Fibroblast of the conjunctiva (primary cell): ENCODE results near the gene FFAR1.

Experiments
- DNase-seq: peaks from one replicate; pipeline ENCODE4 v3.0.0-alpha.2; 2010; ENCODE audit warnings: low read depth

FFAR1 gene

DNA sequence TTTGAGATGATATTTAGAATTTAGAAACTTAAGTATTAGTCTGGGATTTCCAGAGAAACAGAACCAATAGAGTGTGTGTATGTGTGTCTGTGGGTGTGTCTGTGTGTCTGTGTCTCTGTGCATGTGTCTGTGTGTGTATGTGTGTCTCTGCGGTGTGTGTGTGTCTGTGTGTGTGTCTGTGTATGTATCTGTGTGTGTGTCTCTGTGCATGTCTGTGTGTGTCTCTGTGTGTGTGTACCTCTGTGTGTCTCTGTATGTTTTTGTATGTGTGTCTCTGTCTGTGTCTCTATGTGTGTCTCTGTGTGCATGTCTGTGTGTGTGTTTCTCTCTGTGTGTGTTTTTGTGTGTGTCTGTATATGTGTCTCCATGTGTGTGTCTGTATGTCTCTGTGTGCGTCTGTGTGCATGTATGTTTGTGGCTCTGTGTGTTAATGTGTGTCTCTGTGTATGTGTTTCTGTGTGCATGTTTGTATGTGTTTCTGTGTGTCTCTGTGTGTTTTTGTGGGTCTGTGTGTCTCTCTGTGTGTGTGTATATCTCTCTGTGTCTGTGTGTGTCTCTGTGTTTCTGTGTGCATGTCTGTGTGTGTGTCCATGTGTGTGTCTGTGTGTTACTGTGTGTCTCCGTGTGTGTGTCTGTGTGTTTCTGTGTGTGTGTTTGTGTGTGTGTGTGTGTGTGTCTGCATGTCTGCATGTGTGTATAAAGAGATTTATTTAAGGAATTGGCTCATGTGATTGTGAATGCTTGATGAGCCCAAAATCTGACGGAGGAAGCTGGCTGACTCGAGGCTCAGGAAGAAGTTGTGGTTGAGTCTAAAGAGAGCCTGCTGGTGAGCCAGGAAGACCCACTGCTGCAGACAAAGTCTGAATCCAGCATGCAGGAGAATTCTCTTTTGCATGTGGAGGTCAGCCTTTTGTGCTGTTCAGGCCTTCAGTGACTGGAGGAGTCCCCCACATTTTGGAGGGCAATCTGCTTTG is 45.3 kb downstream of the FFAR1 start:
- DNase-seq, result no peak

- no peak for DNase-seq
Measured at GRCh38 chr19:35395382-35396199, 47.9 kb downstream of the FFAR1 start.

DNA sequence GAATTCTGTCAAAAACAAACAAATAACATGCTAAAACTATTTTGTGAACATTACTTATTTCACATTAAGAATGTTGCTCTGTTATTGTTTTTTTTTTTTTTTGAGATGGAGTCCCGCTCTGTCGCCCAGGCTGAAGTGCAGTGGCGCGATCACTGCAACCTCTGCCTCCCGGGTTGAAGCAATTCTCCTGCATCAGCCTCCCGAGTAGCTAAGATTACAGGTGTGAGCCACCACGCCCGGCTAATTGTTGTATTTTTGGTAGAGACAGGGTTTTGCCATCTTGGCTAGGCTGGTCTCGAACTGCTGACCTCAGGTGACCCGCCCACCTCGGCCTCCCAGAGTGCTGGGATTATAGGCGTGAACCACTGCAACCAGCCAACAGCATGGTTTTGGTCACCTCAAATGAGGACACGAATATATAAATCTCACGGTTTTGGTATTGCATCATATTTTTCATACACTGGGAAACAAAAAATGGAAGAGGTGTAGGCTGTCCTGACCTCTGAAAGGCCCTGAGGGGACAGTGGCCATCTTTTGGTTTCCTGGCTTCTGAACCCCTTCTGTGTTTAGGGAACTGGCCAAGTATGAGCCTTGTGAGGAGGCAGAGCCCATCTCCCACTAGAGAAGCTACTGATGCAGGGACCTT is 48.7 kb downstream of the FFAR1 start:
- DNase-seq, result no peak

- no peak for DNase-seq
Measured at GRCh38 chr19:35397064-35397463, 49.4 kb downstream of the FFAR1 start.
